ENCODE results near the gene ZNF132.
"Not testable (repeated sequence)": the region's sequence is repeated elsewhere in the genome, so short reads cannot be mapped to it uniquely, and the experiment has no call there.

ZNF132 gene

DNA sequence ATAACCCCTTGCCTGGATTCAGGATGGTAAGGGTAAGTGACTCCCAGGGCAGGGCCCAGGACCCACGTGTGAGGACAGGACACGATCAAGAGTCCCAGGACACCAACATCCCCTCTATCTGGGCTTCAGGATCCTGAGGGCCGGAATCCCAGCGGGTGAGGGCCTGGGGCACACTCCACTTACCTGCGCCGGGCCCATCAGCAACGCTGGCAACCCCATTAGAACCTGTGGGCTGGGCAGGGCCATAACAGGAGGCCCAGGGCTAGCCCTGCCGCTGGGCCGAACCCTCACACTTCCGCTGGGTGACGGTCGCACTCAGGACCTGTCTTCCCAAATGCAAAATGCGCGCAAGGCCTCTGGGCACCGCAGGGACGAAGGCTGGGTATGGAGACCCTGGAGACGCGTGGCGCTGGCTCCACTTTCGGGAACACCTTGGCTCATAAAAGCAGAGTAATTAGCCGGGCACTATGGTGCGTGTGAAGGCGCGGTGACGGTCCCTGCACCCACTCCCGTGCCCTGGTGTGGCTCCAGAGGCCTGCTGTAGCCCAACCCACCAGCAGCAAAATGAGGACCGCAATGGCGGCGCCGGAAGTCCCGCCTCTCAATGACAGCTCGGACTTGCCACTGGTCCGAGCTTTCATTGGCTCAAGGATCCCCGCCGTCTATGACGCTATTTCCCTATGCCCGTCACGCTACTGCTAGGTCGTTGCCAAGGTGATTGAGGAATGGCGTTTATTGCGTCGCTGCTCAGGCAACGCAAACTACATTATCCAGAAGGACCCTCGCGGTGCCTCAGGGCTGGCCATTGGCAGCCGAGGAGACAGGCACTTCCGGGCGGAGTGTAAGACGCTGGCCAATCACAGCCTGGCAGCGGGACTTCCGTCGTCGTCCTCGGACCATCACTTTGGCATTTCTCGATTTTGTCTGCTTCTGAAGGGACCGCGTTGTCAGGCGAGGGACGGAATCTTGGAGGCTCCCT, at the start of gene ZNF132:
Gene ZNF132 (minus strand): TSS at position 578 of the 979 bp plus-strand sequence. CDS start 332 bp downstream, at position 246.
- DNase-seq (ENCODE audit: low spot score): peak; percentile 98

DNA sequence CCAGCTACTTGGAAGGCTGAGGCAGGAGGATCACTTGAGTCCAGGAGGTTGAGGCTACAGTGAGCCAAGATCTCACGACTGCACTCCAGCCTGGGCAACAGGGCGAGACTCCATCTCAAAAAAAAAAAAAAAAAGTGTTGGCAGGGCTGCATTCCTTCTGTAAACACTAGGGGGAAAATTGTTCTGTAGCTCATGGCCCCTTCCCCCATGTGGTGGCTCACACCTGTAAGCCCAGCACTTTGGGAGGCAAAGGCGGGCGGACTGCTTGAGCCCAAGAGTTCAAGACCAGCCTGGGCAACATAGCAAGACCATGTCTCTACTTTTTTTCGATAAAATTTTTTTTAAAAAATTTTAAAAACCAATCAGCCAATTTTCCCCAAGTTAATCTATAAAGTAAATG, 44.4 kb upstream of the ZNF132 start:
- not testable (repeated sequence) for DNase-seq (ENCODE audit: low spot score)

DNA sequence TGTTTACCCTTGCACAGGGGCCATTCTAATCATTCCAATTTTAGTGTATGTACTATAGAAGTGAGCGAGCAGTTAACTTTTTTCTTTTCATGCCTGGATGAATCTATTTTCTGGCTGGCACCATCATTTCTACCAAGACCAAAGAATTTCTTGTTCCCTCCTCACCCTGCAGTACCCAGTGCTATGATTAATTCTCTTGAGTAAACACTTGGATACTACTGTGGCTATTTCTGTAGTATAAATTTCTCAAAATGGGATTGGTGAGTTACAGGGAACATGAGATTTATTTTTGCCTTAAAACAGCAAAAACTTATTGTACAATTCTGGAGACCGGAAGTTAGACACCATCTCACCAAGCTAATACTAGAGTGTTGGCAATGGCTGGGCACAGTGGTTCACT, 43.8 kb upstream of the ZNF132 start:
- no peak for DNase-seq (ENCODE audit: low spot score)

DNA sequence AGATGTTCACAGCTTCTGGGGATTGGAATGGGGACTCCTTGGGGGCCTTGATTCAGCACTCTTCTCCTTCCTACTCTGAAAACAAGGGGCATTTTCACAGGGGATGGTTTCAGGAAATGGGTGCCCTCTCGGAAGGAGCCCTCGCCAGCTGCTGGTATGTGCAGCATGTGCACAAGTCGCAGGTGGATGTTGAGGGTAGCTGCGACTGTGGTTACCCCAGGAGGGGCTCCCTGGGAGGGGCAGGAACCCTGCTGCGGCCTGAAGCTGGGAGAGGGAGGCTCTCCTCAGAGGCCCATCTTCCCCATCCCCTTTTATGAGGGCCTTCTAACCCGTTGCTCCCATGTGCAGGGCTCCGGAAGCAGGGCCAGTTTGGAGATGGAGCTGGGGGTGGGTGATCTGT, 42.4 kb upstream of the ZNF132 start:
- no peak for DNase-seq (ENCODE audit: low spot score)

GRCh38 chr19:58480831-58481230, 40.9 kb upstream of the ZNF132 start:
- DNase-seq (ENCODE audit: low spot score): no peak

GRCh38 chr19:58480481-58480830, 40.5 kb upstream of the ZNF132 start:
- no peak for DNase-seq (ENCODE audit: low spot score)

DNA sequence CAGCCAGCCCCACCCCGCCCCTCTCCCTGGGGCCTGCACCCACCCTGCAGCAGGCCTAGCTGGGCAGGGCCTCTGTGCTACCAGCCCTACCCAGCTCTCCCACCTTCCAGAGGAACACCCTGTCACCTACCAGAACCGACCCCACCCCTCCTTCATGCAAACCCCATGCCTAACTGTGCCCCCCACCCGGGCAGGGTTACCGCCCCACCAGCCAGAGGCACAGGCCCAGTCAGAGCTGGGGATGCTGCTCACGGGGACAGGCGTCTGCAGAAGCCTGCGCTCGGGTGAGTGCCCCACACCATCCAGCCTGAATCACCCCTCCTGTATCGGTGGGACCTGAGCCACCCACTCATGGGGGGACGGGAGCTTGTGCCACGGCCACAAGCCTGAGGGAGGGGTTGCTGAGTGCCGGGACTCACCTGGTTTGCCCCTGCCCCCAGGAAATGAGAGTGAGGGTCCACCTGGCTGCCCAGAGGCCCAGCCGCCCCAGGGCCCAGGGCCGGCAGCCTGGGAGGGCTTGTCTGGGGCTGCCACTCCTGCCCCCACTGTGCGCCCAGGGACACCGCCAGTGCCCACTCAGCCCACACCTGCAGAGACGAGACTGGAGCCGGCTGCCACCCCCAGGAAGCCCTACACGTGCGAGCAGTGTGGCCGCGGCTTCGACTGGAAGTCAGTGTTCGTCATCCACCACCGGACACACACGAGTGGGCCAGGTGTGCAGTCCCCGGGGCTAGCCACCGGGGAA, 40.0 kb upstream of the ZNF132 start:
- no peak for DNase-seq (ENCODE audit: low spot score)

- DNase-seq (ENCODE audit: low spot score): no peak
These were observed 39.4 kb upstream of the ZNF132 start for GRCh38 chr19:58479303-58479702.

DNA sequence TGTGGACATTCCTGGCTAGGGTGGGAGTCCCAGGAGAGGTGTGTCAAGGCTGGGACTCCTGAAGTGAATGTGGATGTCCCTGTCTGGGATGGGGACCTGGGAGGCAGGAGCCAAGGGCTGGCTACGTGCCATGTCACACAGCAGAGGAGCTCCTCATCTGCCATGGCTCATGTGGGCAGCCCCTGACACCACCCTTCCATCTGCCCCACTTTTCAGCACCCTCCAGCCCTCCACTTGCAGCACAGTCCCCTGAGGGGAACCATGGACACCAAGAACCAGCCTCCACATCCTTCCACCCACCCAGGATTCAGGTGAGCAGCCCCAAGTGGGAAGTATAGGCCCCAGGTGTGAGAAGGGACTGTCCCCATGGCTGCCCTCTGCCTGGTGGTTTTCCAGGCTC, 37.9 kb upstream of the ZNF132 start:
- no peak for DNase-seq (ENCODE audit: low spot score)

- DNase-seq (ENCODE audit: low spot score): no peak
These were observed 37.2 kb upstream of the ZNF132 start for GRCh38 chr19:58477130-58477529.

DNA sequence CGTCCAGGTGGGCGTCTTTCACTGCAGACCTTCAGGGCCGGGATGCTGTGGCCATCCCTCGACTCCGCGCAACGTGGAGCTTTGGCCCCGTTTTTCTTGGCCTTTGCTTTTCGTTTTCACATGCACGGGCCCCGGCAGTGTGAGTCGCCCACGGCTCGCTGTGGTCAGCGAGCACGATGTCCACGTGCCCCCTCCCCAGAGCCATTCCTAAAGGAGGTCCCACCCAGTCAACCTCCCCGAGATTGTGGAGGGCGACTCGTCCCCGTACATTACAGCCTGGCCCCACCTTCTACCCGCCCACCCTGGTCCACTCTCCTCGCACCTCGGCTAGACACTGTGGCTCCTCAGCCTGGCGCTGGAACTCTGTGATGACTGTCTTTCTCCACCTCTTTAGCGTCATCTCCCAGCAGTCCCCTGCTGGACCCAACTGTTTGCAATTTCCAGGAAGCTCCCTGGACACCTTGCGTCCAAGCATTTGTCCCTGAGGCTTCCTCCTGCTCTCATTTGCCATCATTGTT, 36.6 kb upstream of the ZNF132 start:
- peak; percentile 56 for DNase-seq (ENCODE audit: low spot score)

DNA sequence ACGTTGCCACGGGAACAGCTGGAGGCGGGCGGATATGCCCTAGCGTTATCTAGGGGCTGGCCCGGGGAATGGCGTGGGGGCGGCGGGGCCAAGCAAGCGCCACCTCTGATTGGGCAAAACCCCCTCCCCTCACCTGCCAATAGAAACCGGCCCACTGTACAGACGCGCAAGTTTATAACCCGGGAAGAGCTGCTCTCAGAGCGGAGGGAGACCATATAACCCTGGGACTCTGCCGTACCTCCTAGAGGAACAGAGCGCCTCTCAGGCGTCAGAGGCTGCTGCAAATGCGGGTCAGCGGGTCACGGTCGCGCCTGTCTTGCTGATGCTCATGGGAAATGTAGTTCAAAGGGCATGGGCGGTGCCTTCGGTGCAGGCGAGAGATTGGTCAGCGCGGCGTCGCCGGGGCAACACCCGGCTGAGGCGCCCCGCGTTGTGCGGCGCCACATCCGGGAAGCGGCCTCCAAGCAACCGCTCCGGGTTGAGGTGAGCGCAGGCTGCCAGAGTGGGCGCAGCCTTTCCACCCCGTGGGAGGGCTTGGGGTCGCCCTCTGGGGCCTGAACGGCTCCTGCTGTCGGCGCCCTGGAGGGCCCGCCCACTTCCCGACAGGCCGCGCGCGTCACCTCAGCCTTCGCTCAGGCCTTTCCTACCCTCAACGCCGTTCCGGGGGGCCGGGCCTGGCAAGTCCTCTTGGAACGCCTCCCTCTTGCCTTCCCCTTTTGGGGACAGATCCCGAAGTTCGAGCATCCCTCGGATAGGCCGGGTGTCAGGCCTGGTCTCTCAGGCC, 36.0 kb upstream of the ZNF132 start, which contains the start of gene ZNF446:
Gene ZNF446 (plus strand): TSS at position 639 of the 784 bp plus-strand sequence. CDS start 867 bp downstream, outside the sequence.
- peak; percentile 97 for DNase-seq (ENCODE audit: low spot score)

DNA sequence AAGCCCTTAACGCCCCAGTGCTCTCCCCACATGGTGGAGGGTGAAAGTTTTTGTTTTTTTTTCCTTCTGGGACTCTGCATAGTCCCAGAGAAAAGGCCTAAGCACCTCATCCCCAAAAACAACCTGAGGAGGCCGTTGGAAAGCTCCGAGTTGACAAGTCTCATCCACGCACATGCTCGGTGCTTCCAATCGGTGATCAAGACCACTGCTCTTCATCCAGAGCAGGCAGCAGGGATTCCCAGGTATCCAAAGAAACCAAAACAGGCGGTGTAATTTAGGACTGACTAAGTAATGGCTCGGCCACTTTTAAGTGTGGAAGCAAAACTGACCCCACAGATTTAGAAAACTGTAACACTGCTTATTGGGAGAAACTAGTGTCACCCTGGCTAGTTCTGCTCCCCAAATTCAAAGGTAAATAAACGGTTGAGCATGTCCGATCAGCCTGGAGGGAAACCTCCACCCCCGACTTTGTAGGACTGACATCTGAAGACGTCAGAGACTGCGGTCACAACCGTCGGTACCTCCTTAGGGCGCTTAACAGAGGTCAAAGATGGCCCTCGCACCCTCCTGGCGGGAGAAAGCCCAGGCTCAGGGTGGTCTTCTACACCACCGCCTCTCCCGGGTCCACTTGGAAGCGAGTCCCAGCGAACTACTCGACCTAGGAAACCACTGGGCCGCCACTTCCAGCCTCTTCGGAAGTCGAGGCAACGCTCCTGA, 35.2 kb upstream of the ZNF132 start:
- no peak for DNase-seq (ENCODE audit: low spot score)

GRCh38 chr19:58474291-58474996, 34.5 kb upstream of the ZNF132 start:
- DNase-seq (ENCODE audit: low spot score): peak; percentile 87

- DNase-seq (ENCODE audit: low spot score): no peak
These were observed 33.8 kb upstream of the ZNF132 start for GRCh38 chr19:58473775-58474174.

GRCh38 chr19:58471736-58472135, 31.8 kb upstream of the ZNF132 start:
- no peak for DNase-seq (ENCODE audit: low spot score)

DNA sequence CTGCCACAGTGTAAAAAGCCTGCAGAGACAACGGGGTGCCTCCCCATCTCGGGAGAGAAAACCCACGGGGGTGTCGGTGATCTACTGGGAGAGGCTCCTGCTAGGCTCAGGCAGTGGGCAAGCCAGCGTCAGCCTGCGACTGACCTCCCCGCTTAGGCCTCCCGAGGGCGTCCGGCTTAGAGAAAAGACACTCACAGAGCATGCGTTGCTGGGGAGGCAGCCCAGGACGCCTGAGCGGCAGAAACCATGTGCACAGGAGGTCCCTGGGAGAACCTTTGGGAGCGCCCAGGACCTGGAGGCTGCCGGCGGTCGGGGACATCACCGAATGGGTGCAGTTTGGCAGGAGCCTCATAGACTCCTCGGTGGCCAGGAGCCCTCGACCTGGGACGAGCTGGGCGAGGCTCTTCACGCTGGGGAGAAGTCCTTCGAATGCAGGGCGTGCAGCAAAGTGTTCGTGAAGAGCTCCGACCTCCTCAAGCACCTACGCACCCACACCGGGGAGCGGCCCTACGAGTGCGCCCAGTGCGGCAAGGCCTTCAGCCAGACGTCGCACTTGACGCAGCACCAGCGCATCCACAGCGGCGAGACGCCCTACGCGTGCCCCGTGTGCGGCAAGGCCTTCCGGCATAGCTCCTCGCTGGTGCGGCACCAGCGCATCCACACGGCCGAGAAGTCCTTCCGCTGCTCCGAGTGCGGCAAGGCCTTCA, 31.0 kb upstream of the ZNF132 start:
- DNase-seq (ENCODE audit: low spot score): not testable (repeated sequence)

DNA sequence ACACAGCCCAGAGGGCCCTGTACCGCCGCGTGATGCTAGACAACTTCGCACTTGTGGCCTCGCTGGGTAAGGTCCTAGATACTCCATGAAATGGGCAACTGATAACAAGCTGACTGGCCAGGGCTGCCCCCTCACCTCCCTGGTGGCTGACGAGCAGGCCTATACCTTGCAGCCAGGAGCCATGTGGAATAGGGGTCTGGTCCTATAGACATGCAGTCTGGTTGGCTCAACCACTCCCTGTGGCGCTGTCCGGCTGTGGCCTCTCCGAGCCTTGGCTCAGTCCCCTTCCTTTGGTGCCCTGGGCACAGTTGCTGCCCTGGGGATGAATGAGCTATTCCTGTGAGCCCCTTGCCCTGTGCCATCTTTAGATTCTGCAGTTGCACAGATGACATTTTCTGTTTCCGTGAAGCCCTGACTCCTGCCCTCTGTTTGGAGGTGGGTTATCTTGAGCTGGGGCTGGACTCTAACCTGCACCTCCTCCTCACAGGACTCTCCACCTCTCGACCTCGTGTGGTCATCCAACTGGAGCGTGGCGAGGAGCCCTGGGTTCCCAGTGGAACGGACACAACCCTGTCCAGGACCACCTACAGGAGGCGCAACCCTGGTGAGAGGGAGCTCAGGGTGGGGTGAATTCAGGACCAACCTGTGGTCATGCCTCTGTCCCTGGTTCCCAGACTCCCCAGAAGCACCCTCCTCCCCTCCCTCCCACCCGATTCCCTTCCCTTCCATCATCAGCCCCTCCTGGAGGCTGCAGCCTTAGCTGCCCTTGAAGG, 29.5 kb upstream of the ZNF132 start:
- DNase-seq (ENCODE audit: low spot score): no peak

DNA sequence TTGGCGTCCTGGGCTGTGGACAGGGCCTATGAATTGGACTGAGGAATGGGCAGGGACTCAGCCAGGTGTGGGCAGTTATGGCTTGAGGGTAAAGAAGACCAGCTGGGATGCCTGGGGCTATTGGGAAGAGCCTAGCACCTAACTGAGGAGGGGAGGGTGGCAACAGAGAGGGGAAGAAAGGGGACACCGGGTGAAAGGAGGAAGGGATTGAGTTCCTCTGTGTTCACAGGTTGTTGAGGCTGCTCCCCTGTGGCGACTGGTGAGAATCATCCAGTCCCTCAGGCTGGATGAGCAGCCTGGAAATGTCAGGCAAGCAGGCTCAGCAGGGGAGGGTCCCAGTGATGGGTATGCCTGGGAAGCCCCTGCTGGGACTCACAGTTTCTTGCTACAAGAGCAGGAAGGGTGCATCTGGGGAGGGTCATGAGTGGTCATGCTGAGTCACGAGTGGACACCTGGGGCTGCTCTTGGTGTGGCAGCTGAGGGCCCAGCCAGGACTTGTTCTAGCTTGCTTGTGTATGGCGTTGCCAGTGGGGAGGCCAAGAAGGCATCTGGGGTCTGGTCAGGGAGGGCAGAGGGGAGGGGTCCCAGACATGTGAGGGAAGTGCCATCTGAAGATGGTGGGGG, 28.4 kb upstream of the ZNF132 start:
- DNase-seq (ENCODE audit: low spot score): no peak
